HG02759 (cell line): ENCODE measurements around the gene TDRD12.

Experiments used
- ATAC-seq: cut with Tn5 transposase; IDR thresholded peaks from one replicate; pipeline ENCODE4 v1.9.1; 2021; ENCODE audit warnings: mild to moderate bottlenecking, moderate library complexity; ENCODE audit not compliant: unreplicated experiment

The TDRD12 gene

DNA sequence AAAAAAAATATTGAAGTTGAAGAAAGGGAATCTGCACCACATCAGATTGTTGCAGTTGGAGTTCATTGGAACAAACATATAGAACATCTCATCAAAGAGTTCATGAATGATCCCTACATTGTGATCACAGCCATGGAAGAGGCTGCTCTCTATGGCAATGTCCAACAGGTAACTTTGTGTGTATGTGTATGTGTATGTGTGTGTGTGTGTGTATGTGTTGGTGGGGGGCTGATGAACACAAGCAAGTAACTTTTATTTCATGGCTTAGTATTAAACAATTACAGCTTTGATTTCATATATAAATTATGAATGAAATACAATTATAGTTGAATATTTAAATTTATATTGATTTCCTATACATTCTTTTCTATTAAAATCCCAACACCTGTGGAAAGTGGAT lies 80.6 kb downstream of the TDRD12 start:
- ATAC-seq = no peak

DNA sequence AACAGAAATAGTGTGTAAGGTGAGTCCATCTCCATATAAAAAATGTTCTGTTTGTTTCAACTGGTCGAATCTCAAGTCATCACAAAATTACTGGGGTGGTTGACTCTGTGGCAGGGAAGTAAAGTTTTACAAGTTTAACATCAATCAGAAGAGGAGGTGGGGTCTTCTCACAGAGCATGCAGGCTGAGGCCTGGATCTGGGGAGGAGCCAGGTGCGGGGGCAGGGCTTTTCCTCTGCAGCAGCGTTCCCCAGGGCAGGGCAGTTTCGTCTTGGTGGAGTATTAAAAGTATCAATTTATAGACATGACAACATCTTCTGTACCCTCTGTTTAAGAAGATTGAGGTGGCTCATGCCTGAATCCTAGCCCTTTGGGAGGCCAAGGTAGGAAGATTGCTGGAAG lies 81.2 kb downstream of the TDRD12 start:
- ATAC-seq = no peak

- no peak for ATAC-seq
Observed at GRCh38 chr19:32802840-32803239, 83.3 kb downstream of the TDRD12 start.

- no peak for ATAC-seq
Observed at GRCh38 chr19:32808236-32808635, 88.7 kb downstream of the TDRD12 start.

GRCh38 chr19:32809254-32809653 lies 89.7 kb downstream of the TDRD12 start:
- no peak for ATAC-seq

- ATAC-seq = no peak
Observed at GRCh38 chr19:32809754-32810153, 90.2 kb downstream of the TDRD12 start.

DNA sequence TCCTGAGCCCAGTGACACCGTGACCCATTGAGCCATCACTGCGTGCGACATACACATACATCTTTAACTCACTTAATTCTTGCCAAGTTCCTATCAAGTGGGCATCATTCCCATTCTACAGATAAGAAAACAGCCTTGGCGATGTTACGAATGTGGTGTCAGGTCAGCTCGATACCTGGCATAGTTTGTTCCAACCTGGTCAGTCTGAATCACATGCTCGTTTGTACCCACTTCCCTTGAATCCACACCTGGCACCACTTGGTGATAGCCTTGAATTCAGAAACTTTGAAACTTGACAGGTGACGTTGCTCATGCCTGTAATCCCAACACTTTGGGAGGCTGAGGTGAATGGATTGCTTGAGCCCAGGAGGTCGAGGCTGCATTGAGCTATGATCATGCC lies 90.9 kb downstream of the TDRD12 start:
- ATAC-seq = no peak

DNA sequence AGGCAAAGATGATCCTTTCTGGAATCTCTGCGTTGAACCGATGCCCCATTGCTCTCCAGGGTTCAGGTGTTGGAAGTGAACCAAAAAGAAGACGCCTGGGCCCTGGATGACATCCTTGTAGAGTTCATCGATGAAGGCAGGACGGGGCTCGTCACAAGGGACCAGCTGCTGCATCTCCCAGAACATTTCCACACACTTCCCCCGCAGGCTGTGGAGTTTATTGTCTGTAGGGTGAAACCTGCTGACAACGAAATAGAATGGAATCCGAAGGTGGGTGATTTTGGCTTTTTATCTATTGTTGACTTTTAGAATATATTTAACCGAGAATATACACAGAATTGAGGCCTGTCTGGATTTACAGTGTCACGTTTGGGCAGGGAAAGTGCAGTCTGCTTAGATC lies 91.6 kb downstream of the TDRD12 start:
- no peak for ATAC-seq

DNA sequence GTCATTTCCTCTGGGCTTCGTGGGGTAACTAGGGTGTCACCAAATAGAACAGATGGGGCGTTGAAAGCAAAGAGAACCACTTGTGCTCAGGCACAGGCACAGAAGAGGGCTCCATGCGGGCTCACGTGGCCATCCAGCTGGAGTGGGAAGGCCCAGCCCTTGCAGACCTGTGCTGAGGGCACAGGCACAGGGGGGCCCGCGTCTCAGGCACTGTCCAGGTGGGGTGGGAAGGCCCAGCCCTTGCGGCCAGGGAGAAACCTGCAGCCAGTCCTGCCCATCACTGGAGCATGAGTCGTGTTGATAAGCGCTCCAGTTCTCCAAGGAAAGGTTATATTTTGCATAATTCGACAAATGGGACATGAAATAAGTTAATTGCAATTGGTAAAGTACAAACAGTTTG lies 92.5 kb downstream of the TDRD12 start:
- no peak for ATAC-seq

DNA sequence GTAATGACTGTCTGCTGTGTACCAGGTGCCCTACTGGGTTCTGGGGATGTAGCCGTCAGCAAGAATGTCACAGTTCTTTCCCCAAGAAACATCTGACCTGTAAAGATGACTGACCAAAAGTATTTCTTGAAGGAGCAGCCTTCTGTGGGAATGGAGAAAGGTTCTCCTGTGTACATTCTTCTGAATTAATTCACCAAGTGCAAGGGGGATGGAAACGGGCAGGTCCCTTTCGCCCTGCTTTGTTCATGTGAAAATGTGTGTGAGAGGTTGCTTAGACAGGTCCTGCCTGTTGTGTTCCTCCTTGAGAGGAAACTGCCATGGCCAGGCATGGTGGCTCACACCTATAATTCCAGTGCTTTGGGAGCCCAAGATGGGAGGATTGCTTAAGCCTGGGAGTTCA lies 93.0 kb downstream of the TDRD12 start:
- ATAC-seq = no peak

DNA sequence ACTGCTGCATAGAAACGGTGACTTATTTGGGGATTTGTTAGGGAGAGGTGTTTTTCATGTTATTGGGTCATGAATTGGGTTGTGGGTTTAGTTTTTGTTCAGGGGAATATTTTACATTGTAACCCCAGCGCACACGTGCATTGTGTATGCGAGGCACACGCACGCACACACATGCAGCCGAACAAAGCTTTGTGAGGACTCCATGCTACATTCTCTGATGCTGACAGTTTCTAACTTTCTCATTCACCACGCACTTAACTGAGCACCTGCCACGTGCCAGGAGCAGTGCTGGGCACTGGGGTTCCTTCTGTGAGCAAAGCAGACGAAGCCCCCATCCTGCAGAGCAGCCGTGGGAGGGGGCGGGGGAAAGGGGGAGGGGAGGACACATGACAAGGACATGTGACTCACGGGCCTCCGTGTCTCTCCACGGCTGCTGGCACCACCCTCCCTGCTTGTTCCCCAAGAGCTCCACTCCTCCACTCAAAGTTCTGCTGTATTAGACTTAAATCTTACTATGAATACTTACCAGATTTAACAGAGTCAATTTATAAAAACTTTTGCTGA lies 94.4 kb downstream of the TDRD12 start:
- ATAC-seq = no peak

- no peak for ATAC-seq
Observed at GRCh38 chr19:32814624-32815023, 95.1 kb downstream of the TDRD12 start.

DNA sequence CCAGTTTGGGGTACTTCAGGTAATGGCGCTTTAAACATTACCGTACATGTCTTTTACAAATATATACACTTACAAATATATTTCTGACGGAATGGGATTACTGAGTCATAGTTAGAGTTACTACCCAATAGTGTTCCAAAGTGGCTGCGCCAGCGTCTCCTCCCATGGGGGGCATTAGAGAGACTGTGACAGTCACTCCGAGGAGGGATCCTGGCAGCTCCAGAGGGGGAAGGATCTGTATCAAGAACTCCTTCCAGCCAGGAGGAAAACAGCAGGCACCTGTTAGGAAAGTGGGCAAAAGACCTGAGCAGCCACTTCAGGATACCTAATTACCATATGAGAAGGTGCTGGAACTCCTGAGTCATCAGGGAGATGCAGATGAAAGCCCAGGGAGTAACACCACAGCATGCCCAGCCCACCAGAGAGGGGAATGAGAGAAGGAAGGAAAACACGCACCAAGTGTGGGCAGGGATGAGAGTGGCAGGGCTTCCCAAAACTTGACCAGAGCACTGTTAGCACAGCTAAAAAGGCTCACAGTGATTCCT lies 97.1 kb downstream of the TDRD12 start:
- ATAC-seq = no peak

DNA sequence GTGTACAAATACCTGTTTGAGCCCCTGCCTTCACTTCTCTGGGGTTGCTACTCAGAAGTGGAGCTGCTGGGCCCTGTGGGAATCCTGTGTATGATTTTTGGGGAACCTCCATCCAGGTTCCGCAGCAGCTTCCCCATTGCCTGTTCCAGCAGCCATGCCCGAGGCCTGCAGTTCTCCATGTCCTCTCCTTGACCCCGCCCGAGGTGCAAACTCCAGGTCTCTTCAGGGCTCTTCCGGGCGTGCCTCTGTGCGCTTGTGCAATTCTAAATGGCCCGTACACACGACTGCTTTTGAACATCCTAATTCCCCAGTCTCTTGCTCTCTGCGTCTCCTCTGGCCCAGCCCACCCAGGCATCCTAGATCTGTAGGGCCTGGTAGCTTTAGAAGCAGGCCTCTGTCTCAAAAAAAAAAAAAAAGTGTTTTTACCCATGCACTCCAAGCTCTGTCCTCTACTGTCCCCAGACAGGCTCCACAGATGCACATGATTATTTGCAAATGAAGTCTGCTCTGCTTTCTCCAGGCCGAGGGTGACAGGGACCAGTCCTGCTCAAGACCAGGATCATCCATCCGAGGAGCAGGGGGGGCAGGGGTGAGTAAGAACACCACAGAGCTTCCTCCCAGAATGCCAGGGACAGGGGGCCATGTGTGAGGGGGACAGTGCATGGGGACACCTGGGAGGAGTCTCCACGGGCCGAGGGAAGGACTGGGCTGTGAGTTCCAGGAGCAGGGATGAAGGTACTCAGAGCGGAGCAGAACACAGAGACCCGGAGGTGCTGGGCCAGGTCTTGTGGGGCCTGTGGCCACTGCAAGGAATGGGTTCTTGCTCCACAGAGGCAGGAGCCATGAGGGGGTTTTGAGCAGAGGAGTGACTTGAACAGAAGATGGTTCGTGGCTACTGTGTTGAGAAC lies 98.3 kb downstream of the TDRD12 start:
- no peak for ATAC-seq

- ATAC-seq = no peak
Observed at GRCh38 chr19:32818536-32818935, 99.0 kb downstream of the TDRD12 start.

- no peak for ATAC-seq
Observed at GRCh38 chr19:32819419-32820400, 100.1 kb downstream of the TDRD12 start.

GRCh38 chr19:32822916-32823746 lies 103.6 kb downstream of the TDRD12 start:
- no peak for ATAC-seq

- ATAC-seq = no peak
Observed at GRCh38 chr19:32823747-32824102, 104.2 kb downstream of the TDRD12 start.

DNA sequence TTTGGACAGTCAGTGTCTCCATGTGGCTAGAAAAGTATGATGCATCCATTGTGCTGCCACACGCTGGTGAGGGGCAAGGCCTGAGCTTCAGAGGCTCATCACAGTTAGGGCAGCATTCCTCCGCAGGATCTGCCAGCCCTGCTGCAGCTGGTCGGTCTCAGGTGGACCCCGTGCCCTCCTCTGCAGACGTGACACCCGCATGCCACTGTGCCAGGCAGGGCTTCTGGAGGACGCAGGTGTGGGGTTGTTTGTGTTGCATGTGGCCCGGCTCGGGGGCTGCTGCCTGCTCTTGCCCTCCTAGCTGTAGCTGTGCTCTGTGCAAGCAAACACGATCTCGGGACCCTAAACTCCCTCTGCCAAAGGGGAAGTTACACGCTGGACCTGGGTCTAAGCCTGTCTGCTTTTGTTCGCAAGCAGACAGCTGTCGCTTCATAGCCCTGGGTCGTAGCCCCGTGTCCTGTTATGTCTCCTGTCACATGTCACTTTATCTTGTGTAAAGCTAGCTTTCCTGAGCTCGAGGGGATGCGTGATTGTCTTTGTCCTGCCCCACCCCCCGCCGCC lies 104.7 kb downstream of the TDRD12 start:
- no peak for ATAC-seq
